NB4 (cell line): ENCODE measurements around the gene CHRNA1.

Experiments used
- DNase-seq: peaks from one replicate; pipeline ENCODE4 v3.0.0; 2010; ENCODE audit warnings: low read depth
- H3K4me3 ChIP-seq: one replicate; pipeline ENCODE4 v1.5.1; 2011; ENCODE audit warnings: mild to moderate bottlenecking, low read depth, low read length, moderate library complexity
- CTCF ChIP-seq: IDR thresholded peaks from one replicate; pipeline ENCODE4 v1.5.1; 2012; ENCODE audit warnings: low read depth, low read length
- MAX ChIP-seq: IDR thresholded peaks from 2 replicates; pipeline ENCODE4 v1.6.1; 2011; ENCODE audit warnings: low read depth, low read length
- MYC ChIP-seq: IDR thresholded peaks from 2 replicates; pipeline ENCODE4 v1.6.1; 2011; ENCODE audit warnings: low read depth, low read length
- POLR2A ChIP-seq: IDR thresholded peaks from 2 replicates; pipeline ENCODE4 v1.6.1; 2011; ENCODE audit warnings: mild to moderate bottlenecking; ENCODE audit not compliant: insufficient read length; ENCODE audit errors: extremely low read depth

Gene CHRNA1

GRCh38 chr2:174792309-174793025, 28.2 kb upstream of the CHRNA1 start:
- no peak for DNase-seq
- no peak overlapping the region for H3K4me3 ChIP-seq
- no peak for TF ChIP-seq POLR2A
- no peak for TF ChIP-seq CTCF
- no peak for TF ChIP-seq MAX

- no peak for DNase-seq
- H3K4me3 ChIP-seq = no peak overlapping the region
- TF ChIP-seq CTCF = no peak
- TF ChIP-seq MYC = no peak
- no peak for TF ChIP-seq MAX
- no peak for TF ChIP-seq POLR2A
These were observed 27.5 kb upstream of the CHRNA1 start for GRCh38 chr2:174791746-174792280.

GRCh38 chr2:174791020-174791419, 26.7 kb upstream of the CHRNA1 start:
- no peak for DNase-seq
- TF ChIP-seq MYC = no peak
- H3K4me3 ChIP-seq = no peak overlapping the region

GRCh38 chr2:174789001-174789400, 24.7 kb upstream of the CHRNA1 start:
- H3K4me3 ChIP-seq = no peak overlapping the region
- no peak for DNase-seq
- TF ChIP-seq CTCF (no peak), POLR2A (no peak)

- TF ChIP-seq POLR2A = no peak
- TF ChIP-seq MAX = no peak
- no peak for TF ChIP-seq CTCF
- no peak for TF ChIP-seq MYC
- H3K4me3 ChIP-seq = no peak overlapping the region
- DNase-seq = no peak
These were observed 24.1 kb upstream of the CHRNA1 start for GRCh38 chr2:174788291-174788929.

GRCh38 chr2:174787487-174788205, 23.4 kb upstream of the CHRNA1 start:
- TF ChIP-seq POLR2A = no peak
- TF ChIP-seq MYC = no peak
- no peak for TF ChIP-seq MAX
- no peak for TF ChIP-seq CTCF
- no peak for DNase-seq
- H3K4me3 ChIP-seq = no peak overlapping the region
